ENCODE results near the gene SHC1. TPM values are rescaled to one million over a fixed set of nuclear protein-coding genes. Genes with fewer than 3 reads are reported as not detected.

Gene SHC1
- total RNA-seq, 1 donor from 2014 or later: 73.2 TPM

DNA sequence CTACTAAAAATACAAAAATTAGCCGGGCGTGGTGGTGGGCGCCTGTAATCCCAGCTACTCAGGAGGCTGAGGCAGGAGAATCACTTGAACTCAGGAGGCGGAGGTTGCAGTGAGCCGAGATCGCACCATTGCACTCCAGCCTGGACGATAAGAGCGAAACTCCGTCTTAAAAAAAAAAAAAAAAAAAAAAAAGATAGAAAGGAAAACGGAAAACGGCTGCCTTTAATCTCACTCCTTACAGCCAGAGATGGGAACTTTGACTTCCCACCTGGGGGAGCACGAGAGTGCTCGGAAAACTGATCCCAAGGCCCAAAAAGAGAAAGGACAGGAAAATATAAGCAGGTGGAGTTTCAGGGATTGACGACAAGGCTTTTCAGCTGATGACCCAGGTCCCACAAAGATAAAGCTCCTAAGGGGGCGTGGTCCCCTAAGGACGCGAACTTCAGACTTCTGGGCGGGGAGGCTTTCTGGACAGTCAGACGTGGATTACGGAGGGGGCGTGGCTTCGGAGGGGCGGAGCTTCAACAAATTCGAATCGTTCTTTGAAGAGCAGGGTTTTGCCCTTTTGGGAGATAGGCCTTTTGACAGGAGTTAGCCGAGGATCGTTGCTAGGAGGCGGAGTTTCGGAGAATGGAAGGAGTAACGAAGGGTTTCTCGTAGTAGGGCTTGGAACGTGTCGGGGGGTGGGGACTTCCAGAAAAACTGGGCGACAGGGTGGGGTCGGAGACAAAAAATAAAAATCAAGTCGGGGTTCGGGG is 3.0 kb upstream of the SHC1 start:
- DNase-seq (ENCODE audit: low spot score): peak; percentile 98

DNA sequence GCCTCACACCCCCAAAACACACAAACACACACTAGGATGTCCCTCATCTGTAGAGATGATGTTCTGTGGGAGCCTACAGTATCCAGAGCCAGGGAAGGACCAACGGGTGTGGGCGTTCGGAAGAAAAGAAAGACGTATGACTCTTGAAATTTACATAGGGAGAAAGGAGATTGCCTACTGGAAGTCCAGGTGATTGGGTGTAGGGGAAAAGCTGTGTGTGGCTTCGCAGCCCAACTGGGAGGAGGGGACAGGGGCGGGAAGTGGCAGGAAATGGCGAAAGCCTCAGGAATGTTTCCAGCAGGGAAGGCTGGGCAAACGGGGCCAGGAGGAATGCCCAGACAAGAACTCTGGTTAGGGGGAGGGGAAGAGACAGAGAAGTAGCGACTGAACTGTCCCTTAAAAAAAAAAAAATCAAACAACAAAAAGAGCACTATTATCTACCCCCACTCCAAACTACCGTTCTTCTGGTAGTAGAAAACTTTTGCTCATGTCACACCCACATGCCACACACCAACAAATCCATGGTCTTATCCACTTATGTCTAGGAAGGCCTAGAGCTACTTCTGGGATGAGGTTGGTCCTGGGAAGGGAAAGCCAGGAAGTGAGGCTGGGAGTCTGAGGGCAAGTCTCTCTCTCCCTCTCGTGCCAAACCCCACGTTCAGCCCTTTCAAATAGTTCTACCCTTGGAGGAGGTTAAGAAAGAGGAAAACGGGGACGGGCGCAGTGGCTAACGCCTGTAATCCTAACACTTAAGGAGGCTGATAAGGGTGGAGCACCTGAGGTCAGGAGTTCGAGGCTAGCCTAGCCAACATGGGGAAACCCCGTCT is 2.2 kb upstream of the SHC1 start:
- DNase-seq (ENCODE audit: low spot score): peak; percentile 91

DNA sequence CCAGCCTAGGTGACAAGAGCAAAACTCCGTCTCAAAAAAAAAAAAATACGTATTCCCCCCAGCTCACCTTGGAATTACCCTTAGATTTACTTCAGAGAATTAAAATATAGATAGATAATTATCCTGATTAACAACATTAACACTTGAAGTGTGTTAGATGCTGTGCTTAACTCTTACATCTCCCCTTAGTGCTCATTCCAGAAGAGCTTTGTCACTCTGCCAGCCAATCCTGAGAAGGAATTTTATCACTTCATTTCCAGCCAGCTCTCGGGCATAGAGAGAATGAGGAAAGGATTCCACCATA is 1.6 kb upstream of the SHC1 start:
- no peak for DNase-seq (ENCODE audit: low spot score)

DNA sequence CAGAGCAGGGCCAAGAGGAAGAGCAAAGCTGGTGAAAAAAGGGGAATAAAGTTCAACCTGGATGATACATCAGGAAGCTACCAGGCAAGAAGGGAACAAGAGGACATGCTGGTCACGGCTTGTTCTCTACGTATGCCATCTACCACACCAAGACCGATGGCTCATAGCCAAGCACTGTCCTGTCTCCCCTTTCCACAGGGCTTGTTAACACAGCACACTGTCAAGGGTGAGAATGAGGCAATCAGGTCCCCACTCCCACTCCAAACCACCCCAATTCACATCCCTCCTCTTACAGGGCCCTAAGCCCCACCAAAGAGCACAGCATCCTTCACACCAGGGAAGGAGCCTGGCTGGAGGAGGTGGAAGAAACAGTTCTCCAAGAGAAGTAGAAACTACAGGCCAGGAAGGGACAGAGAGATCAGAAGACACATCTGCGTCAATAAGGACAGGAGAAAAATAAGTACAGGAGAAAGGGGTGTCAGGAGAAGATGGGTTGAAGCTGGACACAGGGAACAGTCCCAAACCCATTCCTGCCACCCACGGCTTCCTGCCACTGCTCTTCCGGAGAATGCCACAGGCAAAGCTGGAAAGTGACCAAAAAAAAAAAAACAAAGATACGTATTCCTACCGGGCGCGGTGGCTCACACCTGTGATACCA is 923 bp upstream of the SHC1 start:
- no peak for DNase-seq (ENCODE audit: low spot score)

- no peak for DNase-seq (ENCODE audit: low spot score)
These were observed 591 bp downstream of the SHC1 start for GRCh38 chr1:154969860-154970452.

GRCh38 chr1:154969246-154969645 is 1.3 kb downstream of the SHC1 start:
- no peak for DNase-seq (ENCODE audit: low spot score)

DNA sequence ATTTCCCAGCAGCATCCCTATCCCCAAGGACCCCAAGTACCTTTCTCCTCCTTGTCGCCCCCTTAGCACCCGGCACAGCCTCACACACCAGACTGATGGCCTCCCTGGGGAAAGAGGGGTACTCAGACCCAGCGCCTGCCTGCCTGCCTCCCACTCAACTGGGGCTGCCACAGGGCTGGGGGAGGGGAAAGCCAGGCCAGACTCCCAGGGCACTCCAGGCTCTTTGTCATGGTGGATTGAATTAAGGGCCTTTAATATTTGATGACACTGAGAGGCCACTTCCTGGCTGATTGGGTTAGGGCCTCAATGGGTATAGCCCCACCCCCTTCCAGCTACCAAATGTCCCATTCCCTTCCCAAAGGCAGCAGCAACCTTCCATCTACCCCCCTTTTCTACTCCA is 1.8 kb downstream of the SHC1 start:
- no peak for DNase-seq (ENCODE audit: low spot score)

DNA sequence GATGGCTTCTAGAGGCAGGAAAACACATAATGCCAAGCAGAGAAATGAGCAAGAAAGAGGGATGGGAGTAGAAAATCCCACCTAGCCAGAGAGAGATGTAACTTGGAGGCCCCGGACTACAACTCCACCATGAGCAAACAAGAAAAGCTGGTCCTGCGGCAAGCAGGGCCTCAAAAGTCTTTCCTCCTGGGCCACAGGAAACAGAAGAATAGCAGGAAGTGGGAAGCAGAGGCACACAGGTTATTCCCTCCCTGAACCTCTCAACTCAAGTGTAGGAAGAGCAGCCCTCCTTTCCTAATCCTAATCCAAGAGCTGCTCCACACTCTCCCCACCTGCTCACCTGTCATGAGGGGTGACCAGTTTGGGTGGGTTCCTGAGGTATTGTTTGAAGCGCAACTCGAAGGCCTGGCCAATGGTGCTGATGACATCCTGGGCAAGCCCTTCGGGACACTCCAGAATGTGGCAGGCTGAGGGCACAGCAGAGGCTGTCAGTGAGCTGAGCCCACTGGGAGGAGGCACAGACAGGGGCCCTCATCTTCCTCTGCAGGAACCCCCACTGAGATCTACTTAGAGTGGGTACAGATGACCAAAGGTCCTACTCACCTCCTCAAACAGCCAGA is 3.1 kb downstream of the SHC1 start:
- no peak for DNase-seq (ENCODE audit: low spot score)

DNA sequence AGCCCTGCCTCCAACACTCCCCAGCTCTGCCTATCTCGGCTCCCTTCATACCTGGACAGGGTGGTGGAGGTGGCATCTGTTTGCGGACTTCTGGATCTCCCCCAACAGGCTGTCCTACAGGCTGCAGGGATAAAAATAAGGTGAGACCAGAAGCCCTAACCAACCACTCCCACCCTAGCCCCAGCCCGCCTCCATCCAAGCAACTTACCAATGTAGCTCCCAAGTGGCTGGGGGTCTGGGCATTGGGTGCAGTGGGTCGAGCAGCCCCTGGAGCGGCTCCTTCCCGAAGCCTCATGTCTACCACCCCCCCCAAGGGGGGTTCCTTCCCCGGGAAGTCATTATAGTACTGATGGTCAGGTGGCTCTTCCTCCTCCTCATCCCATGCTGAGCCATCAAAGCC is 4.4 kb downstream of the SHC1 start:
- DNase-seq (ENCODE audit: low spot score): no peak

DNA sequence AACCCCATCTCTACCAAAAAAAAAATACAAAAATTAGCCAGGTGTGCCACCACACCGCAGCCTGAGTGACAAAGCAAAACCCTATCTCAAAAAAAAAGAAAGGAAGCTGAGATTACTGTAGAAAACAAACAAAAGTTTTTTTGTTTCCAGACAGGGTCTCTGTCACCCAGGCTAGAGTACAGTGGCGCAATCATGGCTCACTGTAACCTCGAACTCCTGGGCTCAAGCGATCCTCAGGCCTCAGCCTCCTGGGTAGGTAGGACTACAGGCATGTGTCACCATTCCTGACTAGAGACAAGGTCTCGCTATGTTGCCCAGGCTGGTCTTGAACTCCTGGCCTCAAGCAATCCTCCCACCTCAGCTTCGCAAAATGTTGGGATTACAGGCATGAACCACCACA is 6.2 kb downstream of the SHC1 start:
- DNase-seq (ENCODE audit: low spot score): no peak

- no peak for DNase-seq (ENCODE audit: low spot score)
These were observed 6.9 kb downstream of the SHC1 start for GRCh38 chr1:154963643-154964042.

- DNase-seq (ENCODE audit: low spot score): no peak
These were observed 7.7 kb downstream of the SHC1 start for GRCh38 chr1:154962795-154963330.

DNA sequence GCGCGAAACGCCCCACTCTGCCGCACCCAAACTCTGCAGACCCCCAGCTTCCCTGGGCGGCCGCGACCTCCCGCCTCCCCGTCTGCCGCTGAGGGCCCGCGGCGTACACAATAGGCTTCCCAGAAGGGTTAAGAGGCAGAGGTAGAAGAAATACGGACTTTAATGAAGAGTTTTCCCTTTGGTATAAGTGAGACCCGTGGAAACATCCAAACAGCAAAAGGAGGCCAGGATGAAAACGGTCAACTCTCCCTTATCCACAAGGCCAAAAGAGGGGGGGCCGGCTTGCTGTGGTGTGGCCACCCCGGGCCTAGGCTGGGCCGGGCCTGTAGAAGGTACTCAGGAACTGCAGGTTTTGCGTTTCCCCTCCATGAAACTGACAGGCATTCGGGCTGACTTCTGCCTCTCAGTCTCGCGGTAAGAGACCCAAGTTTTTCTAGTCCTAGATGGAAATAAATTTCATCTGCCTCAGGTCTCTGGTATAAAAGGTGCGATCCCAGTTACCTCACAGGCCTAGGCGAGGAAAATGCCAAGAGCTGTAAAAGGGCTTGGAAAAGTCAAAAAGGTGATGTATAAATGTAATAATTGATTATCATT is 8.3 kb downstream of the SHC1 start:
- DNase-seq (ENCODE audit: low spot score): peak; percentile 45

DNA sequence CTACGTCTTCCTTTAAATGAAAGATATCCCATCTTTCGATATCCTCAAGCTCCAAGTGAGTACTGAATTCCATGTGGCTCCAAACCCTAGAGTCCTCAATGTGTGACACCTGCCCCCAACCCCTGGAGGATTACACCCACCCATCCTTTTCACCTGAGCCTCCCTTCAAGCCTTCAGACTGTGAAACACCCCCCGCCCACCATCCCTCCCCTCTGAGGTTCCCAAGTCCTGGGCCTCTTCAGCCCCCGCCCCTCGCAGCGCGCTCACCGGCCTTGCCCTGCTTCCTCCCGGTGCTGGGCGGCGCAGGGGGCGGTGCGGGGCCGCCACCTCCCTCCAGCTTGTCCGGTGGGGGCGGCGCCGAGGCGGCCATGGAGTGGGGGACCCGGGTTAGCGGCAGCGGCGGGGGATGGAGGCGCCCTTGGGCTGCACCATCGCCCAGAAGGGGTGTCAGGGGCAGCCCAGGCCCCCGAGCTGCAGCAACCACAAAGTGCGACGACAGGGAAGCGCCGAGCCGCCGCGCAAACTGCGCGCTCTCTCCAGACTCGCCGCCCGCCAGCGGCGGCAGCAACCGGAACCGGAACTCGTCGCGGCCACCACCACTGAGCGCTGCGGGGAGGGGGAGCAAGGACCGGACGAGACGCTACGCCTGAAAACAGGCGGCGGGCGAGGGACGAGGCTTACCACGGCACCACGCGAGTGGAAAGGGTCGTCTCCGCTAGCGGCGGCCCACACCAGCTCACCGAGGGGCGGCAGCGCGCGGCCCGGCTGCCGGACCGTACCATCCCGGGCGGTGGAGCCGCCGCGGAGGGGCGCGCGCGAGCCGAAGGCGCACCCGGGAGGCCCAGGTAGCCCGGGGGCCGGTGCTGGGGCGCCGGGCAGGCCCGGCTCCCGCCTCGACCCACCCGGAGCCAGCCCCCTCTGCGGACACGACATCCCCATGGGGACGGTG is 9.1 kb downstream of the SHC1 start, which contains the start of gene PYGO2:
Gene PYGO2 (minus strand): TSS at position 576 of the 949 bp plus-strand sequence. CDS start 206 bp downstream, at position 370.
- peak; percentile 89 for DNase-seq (ENCODE audit: low spot score)

DNA sequence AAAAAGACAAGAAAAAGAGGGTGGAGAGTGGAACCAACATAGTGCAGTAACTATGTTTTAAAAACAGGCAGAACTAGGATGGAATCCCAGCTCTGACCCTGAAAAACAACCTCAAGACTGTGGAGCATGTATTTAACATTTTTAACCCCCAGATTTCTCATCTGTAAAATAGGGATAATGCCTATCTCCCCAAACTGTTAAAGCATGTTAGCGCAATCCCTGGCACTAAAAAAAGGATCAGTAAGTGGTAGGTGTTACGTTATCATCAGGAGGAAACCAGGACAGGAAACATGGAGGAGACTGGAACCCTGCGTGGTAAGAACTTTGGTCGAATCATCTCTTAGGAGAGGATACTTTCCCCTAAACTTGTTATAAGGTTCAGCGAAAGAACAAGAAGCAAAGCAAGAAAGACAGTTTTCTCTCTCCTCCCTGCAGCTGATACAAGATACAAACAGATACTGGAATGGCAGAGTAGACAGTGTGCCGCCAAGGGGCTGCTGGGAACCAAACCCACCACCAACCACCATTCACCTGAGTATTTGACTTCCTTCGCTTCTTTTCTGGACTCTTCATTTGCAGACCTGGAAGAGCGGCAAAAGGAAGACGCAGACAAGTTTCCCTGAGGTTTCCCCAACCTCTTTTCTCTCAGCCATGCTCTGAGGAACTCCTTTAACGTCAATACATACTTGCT is 10.0 kb downstream of the SHC1 start:
- no peak for DNase-seq (ENCODE audit: low spot score)

DNA sequence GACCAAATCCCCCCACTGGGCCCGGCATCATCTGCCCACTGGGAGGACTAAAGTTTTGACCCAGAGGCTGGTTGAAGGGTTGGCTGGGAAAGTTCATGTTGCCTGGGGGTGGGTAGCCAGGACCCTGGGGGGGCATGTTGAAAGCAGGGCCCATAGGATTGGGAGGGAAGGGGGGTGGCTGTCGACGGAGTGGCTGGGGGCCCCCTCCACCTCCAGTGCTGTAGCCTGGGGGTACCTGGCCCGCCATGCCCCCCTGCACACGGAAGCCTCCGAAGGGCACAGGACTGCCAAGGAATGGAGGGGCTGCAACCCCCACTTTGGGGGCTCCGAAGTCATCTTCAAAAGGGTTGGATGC is 11.1 kb downstream of the SHC1 start:
- no peak for DNase-seq (ENCODE audit: low spot score)

DNA sequence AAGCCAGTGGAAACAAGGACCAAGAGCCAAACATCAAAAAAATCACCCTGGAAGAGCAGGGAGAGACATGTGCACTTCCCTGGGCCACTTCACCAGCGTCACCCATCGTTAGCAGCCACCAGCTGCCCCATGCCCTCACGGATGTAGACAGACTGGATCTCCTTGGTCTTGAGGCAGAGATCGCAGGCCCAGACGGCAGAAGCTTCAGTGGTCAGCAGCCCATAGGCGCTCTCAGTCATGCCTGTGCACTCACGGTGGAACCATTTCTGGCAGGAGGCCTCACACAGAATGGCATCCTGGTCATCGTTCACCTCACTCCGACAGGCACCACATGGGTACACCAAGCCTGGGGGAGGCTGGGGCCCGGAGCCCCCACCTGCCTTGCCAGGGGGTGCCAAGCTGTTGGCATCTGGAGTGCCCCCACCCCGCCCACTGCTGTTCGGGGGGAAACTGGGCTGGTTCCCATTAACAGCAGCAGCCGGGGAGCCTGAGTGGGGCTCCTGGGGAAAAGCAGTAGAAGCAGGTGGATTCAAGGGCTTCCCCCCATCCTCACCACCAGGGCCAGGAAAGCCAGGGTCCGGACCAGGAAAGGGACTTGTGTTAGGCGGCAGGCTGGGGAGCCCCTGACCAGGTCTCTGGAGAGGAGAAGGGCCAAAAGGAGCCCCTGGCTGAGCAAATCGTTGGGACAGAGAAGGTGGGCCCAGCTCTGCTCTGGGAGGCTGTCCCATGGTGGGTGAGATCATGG is 11.7 kb downstream of the SHC1 start:
- no peak for DNase-seq (ENCODE audit: low spot score)

DNA sequence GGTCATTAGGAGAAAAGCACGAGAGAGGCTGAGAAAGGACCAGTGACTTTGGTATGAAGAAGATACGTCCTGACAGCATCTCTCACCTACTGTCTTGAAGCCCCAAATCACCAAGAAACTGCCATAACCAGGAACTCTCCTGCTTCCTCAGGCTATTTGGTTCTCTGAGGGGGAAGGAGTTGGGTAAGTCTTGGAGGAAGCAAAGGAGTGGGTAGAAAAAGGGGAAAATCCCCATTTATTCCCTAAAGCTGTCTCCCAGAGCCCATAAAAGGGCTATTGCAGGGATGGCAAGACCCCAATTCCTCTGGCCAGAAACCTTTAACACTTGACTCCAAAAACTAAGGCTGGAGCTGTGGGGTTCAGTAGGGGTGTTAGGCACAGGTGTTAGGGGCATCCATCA is 12.5 kb downstream of the SHC1 start:
- no peak for DNase-seq (ENCODE audit: low spot score)

All from umbilical cord (tissue), 2 donors.